Panc1 (cell line): ENCODE results near the gene RADIL. TPM values are rescaled to one million over a fixed set of nuclear protein-coding genes. Genes with fewer than 3 reads are reported as not detected.

ENCODE experiments used
- ATAC-seq: fragments of 200-7000 bp; cut with Tn5 transposase; 2 replicates; pipeline ENCODE4 v1.9.1; 2020; ENCODE audit warnings: mild to moderate bottlenecking, moderate library complexity
- BruUV-seq: library from RNA; stranded (reverse); fragments of 400-500 nt; replicated peaks from 2 replicates; lab custom pipeline; 2021; lab: Mats Ljungman, UMichigan
- CTCF ChIA-PET: fragments of 300-600 bp; sonication (Branson Sonifier 250); formaldehyde crosslinking; loops from one replicate; lab custom pipeline; 2022; ENCODE audit warnings: antibody characterized with exemption; lab: Charles Lee
- POLR2A ChIA-PET: fragments of 300-600 bp; sonication (Branson Sonifier 250); formaldehyde crosslinking; loops from one replicate; lab custom pipeline; 2022; ENCODE audit warnings: antibody characterized with exemption; lab: Charles Lee
- DNase-seq: peaks from one replicate; pipeline ENCODE4 v3.0.0-alpha.2; 2010; ENCODE audit warnings: low read depth, low spot score
- H3K27ac ChIP-seq: 2 replicates; pipeline ENCODE4 v1.5.1; 2011; ENCODE audit warnings: mild to moderate bottlenecking, low read length, inconsistent platforms
- H3K27me3 ChIP-seq: fragments of 200-500 bp; sonication (Bioruptor generic); 2 replicates; pipeline ENCODE4 v1.6.0; 2014; ENCODE audit warnings: low read length, inconsistent platforms; ENCODE audit not compliant: control insufficient read depth, insufficient read depth
- H3K36me3 ChIP-seq: fragments of 200-500 bp; sonication (Bioruptor generic); 2 replicates; pipeline ENCODE4 v1.5.1; 2014; ENCODE audit warnings: inconsistent platforms, mild to moderate bottlenecking, low read length, moderate library complexity; ENCODE audit not compliant: control insufficient read depth, insufficient read depth
- H3K4me1 ChIP-seq: 2 replicates; pipeline ENCODE4 v1.5.1; 2011; ENCODE audit warnings: inconsistent platforms, mild to moderate bottlenecking, low read length, moderate library complexity; ENCODE audit not compliant: control insufficient read depth, insufficient read depth
- H3K4me3 ChIP-seq, 2 experiments: 2 replicates each; pipeline ENCODE4 v1.5.1; 2011 to 2012; ENCODE audit warnings: low read depth in 2 of 2, low read length in 2 of 2, mild to moderate bottlenecking in 2 of 2, inconsistent platforms in 1 of 2, moderate library complexity in 1 of 2
- H3K9me3 ChIP-seq: fragments of 200-500 bp; sonication (Bioruptor generic); 2 replicates; pipeline ENCODE4 v1.5.1; 2014; ENCODE audit warnings: low read depth, mild to moderate bottlenecking, inconsistent platforms, low read length, moderate library complexity; ENCODE audit not compliant: control insufficient read depth, insufficient read depth
- POLR2AphosphoS5 ChIP-seq: IDR thresholded peaks from 2 replicates; pipeline ENCODE4 v1.6.1; 2012; ENCODE audit warnings: mild to moderate bottlenecking, low read depth, low read length, moderate library complexity
- SIN3A ChIP-seq: IDR thresholded peaks from 2 replicates; pipeline ENCODE4 v1.6.1; 2012; ENCODE audit warnings: low read depth, mild to moderate bottlenecking, low read length, moderate library complexity, borderline replicate concordance; ENCODE audit not compliant: insufficient read depth
- TCF7L2 ChIP-seq: IDR thresholded peaks from 2 replicates; pipeline ENCODE4 v1.6.1; 2011; ENCODE audit warnings: mild to moderate bottlenecking, low read depth, low read length, inconsistent platforms
- in situ Hi-C: cut with HindIII; loops from 2 replicates; pipeline ENCODE4 v1.10.0; 2016; ENCODE audit warnings: low sequenced_read_pairs, low pct_unique_long_range_greater_than_20kb
- intact Hi-C: fragments of 100-400 bp; cut with micrococcal nuclease; formaldehyde crosslinking; loops from one replicate; pipeline ENCODE4 v1.10.0; 2022; ENCODE audit not compliant: unreplicated experiment
- total RNA-seq: library from RNA; stranded (reverse); gene quantifications from one replicate; pipeline ENCODE4 v1.2.1, GENCODE V29; 2021; ENCODE audit not compliant: unreplicated experiment
- TF ChIP-seq, protein P1 (sequence below): fragments of 450-650 bp; IDR thresholded peaks from 2 replicates; pipeline ENCODE4 v1.5.1; 2017; ENCODE audit warnings: mild to moderate bottlenecking
- TF ChIP-seq, protein P2 (sequence below), 2 experiments: IDR thresholded peaks; 2 replicates each; pipeline ENCODE4 v1.6.1; 2011 to 2012; ENCODE audit warnings: low read depth in 2 of 2, control low read depth in 1 of 2, low read length in 1 of 2, mild to moderate bottlenecking in 1 of 2, moderate library complexity in 1 of 2; ENCODE audit not compliant: insufficient read depth in 1 of 2

Gene RADIL
- total RNA-seq, 1 experiment from 2014 or later: 1.3 TPM

DNA sequence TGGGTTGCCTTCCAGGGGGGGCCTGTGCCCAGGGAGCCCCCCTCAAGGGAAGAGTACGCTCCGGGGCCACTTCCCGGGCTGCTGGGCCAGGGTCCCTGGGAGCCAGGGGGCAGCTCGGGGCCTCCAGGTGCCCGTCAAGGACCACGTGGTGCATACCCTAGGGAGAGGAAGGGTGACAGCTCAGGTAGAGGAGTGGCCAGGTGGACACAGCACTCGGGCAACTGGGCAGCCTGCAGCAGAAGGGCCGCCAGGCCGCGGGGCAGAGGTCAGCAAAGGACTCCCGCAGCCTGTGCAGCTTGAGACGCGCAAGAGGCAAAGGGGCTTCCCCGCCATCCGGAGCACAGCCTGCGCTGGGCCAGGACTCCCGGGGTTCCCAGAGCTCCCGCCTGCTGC, 81.7 kb downstream of the RADIL start:
- ChIA-PET CTCF (no interaction called here), POLR2A (no interaction called here)
- BruUV-seq: no TSS peak
- TF ChIP-seq, protein P1, sequence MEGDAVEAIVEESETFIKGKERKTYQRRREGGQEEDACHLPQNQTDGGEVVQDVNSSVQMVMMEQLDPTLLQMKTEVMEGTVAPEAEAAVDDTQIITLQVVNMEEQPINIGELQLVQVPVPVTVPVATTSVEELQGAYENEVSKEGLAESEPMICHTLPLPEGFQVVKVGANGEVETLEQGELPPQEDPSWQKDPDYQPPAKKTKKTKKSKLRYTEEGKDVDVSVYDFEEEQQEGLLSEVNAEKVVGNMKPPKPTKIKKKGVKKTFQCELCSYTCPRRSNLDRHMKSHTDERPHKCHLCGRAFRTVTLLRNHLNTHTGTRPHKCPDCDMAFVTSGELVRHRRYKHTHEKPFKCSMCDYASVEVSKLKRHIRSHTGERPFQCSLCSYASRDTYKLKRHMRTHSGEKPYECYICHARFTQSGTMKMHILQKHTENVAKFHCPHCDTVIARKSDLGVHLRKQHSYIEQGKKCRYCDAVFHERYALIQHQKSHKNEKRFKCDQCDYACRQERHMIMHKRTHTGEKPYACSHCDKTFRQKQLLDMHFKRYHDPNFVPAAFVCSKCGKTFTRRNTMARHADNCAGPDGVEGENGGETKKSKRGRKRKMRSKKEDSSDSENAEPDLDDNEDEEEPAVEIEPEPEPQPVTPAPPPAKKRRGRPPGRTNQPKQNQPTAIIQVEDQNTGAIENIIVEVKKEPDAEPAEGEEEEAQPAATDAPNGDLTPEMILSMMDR: no peak
- TF ChIP-seq SIN3A (no peak), POLR2AphosphoS5 (no peak), TCF7L2 (no peak)
- TF ChIP-seq, protein P2, sequence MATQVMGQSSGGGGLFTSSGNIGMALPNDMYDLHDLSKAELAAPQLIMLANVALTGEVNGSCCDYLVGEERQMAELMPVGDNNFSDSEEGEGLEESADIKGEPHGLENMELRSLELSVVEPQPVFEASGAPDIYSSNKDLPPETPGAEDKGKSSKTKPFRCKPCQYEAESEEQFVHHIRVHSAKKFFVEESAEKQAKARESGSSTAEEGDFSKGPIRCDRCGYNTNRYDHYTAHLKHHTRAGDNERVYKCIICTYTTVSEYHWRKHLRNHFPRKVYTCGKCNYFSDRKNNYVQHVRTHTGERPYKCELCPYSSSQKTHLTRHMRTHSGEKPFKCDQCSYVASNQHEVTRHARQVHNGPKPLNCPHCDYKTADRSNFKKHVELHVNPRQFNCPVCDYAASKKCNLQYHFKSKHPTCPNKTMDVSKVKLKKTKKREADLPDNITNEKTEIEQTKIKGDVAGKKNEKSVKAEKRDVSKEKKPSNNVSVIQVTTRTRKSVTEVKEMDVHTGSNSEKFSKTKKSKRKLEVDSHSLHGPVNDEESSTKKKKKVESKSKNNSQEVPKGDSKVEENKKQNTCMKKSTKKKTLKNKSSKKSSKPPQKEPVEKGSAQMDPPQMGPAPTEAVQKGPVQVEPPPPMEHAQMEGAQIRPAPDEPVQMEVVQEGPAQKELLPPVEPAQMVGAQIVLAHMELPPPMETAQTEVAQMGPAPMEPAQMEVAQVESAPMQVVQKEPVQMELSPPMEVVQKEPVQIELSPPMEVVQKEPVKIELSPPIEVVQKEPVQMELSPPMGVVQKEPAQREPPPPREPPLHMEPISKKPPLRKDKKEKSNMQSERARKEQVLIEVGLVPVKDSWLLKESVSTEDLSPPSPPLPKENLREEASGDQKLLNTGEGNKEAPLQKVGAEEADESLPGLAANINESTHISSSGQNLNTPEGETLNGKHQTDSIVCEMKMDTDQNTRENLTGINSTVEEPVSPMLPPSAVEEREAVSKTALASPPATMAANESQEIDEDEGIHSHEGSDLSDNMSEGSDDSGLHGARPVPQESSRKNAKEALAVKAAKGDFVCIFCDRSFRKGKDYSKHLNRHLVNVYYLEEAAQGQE (IDR thresholded peaks at IDR 0.05; ENCODE audit: insufficient read depth in 1 of 2, low read depth in 2 of 2, low read length in 1 of 2): no peak
- Histone ChIP-seq H3K27ac (no peak overlapping the region), H3K4me3 (no peak overlapping the region), H3K36me3 (no peaks in the 10 kb centered on the region), H3K9me3 (no peaks in the 10 kb centered on the region), H3K4me1 (peaks cover 26% of the 10 kb centered on the region), H3K27me3 (no peaks in the 10 kb centered on the region)
- in situ Hi-C loops (no loop called here), intact Hi-C loops (no loop called here)
- DNase-seq (no peak), ATAC-seq (no peak)

DNA sequence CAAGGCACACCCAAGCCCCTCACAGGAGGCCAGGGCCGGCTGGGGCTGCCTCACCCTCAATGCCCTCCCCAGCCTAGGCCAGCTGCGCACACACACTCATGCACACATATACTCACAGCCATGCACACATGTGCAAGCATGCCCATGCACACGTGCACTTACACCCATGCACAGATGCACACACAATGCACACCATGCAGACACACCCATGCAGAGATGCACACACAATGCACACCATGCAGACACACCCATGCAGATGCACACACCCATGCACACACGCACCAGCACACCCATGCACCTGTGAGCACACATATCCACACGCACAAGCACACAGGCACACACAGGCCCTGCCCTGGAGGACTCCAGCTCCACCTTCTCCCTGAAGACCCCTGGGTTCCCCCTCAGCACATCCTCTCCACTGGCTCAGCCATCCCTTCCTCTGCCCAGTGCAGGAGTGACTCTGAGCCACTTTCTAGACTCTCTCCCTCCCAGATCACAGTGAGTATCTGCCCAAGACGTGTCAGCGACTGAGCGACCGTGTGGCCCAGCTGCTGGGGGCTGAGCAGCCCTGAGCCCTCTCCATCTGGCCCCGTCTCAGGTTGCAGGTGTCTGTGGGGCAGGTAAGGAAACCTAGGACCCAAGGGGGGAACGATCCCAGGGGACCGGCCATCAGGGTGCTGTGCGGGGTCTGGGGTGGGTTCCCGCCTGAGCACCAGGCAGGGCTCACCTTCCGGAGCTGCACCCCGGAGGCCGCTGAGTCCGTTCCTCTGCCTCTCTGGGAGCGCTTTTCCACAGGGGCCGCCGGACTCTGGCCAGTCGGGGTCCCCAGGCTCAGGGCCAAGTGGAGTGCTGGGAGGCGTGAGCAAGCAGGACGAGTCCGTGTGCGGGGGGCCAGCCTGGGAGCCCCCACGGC, 82.3 kb downstream of the RADIL start:
- DNase-seq: no peak
- H3K27me3 ChIP-seq: no peaks in the 10 kb centered on the region
- no peaks in the 10 kb centered on the region for H3K9me3 ChIP-seq
- peaks cover 26% of the 10 kb centered on the region for H3K4me1 ChIP-seq
- in situ Hi-C loops: no loop called here
- no peaks in the 10 kb centered on the region for H3K36me3 ChIP-seq
- CTCF ChIA-PET: interaction anchor here (0.6 kb wide), 1 partner anchor 282 kb away, joined by 3 read pairs; no protein-coding TSS in a partner anchor
- TF ChIP-seq, protein P1: no peak
- TF ChIP-seq SIN3A (no peak), TCF7L2 (no peak), POLR2AphosphoS5 (no peak)
- TF ChIP-seq, protein P2 (IDR thresholded peaks at IDR 0.05; ENCODE audit: insufficient read depth in 1 of 2, low read depth in 2 of 2, low read length in 1 of 2): no peak
- BruUV-seq: no TSS peak
- no peak overlapping the region for H3K4me3 ChIP-seq
- H3K27ac ChIP-seq: no peak overlapping the region
- ATAC-seq: peak; percentile 40
- POLR2A ChIA-PET: interaction anchor here (0.6 kb wide), 1 partner anchor 293 kb away, joined by 3 read pairs; no protein-coding TSS in a partner anchor
- intact Hi-C loops: no loop called here
